ENCODE measurements around the gene TCF4. TPM values are rescaled to one million over a fixed set of nuclear protein-coding genes. Genes with fewer than 3 reads are reported as not detected.

TCF4 gene
- total RNA-seq, 4 donors from 2014 or later = 30.3 to 51.1 (median 40.1) TPM

- Histone ChIP-seq H3K9me3 (no peaks in the 10 kb centered on the region), H3K4me1 (peaks cover 0 to 4% (median 0%) of the 10 kb centered on the region in 4 donors), H3K36me3 (no peaks in the 10 kb centered on the region), H3K27ac (no peak overlapping the region), H3K27me3 (no peaks in the 10 kb centered on the region), H3K4me3 (no peak overlapping the region)
- in situ Hi-C loops (cut with MboI; ENCODE audit: low pct_ligation_motif_present in 1 of 4, low pct_unique_long_range_greater_than_20kb in 1 of 4, low sequenced_read_pairs in 3 of 4) = no loop called here
- no peak for DNase-seq
- TF ChIP-seq POLR2A (IDR thresholded peaks at IDR 0.05) (no peak), CTCF (IDR thresholded peaks at IDR 0.05) (no peak), POLR2AphosphoS5 (IDR thresholded peaks at IDR 0.05) (no peak), EP300 (IDR thresholded peaks at IDR 0.05; ENCODE audit: low read depth) (no peak)
- intact Hi-C loops (cut with DNase I; ENCODE audit: low total_unique reads) = no loop called here
These were observed 48.8 kb downstream of the TCF4 start for GRCh38 chr18:55539240-55539639.

GRCh38 chr18:55534996-55535395 lies 53.0 kb downstream of the TCF4 start:
- no peaks in the 10 kb centered on the region for H3K9me3 ChIP-seq
- in situ Hi-C loops (cut with MboI; ENCODE audit: low pct_ligation_motif_present in 1 of 4, low pct_unique_long_range_greater_than_20kb in 1 of 4, low sequenced_read_pairs in 3 of 4) = no loop called here
- no peaks in the 10 kb centered on the region for H3K36me3 ChIP-seq
- TF ChIP-seq CTCF (IDR thresholded peaks at IDR 0.05) (no peak), POLR2AphosphoS5 (IDR thresholded peaks at IDR 0.05) (no peak), POLR2A (IDR thresholded peaks at IDR 0.05) (no peak), EP300 (IDR thresholded peaks at IDR 0.05; ENCODE audit: low read depth) (no peak)
- no peak overlapping the region for H3K27ac ChIP-seq
- WGBS, 2 donors (ENCODE audit: low coverage in 1 of 2) = 60 to 65% methylated on average over 4 of the region's 4 CpGs
- no peak overlapping the region for H3K4me3 ChIP-seq
- intact Hi-C loops (cut with DNase I; ENCODE audit: low total_unique reads) = no loop called here
- no peak for DNase-seq
- H3K4me1 ChIP-seq = peaks cover 0 to 4% (median 0%) of the 10 kb centered on the region in 4 donors
- no peaks in the 10 kb centered on the region for H3K27me3 ChIP-seq

- H3K27ac ChIP-seq = no peak overlapping the region
- peaks cover 0 to 4% (median 0%) of the 10 kb centered on the region in 4 donors for H3K4me1 ChIP-seq
- intact Hi-C loops (cut with DNase I; ENCODE audit: low total_unique reads) (no loop called here), in situ Hi-C loops (cut with MboI; ENCODE audit: low pct_ligation_motif_present in 1 of 4, low pct_unique_long_range_greater_than_20kb in 1 of 4, low sequenced_read_pairs in 3 of 4) (no loop called here)
- WGBS, 2 donors (ENCODE audit: low coverage in 1 of 2) = 41 to 54% methylated on average over 3 of the region's 3 CpGs
- no peak overlapping the region for H3K4me3 ChIP-seq
- TF ChIP-seq POLR2A (IDR thresholded peaks at IDR 0.05) = no peak
- H3K9me3 ChIP-seq = no peaks in the 10 kb centered on the region
- H3K27me3 ChIP-seq = no peaks in the 10 kb centered on the region
- no peak for DNase-seq
- no peaks in the 10 kb centered on the region for H3K36me3 ChIP-seq
These were observed 53.4 kb downstream of the TCF4 start for GRCh38 chr18:55534547-55534946.

GRCh38 chr18:55530166-55530565 lies 57.8 kb downstream of the TCF4 start:
- no peak for TF ChIP-seq EP300 (IDR thresholded peaks at IDR 0.05; ENCODE audit: low read depth)
- no peak for TF ChIP-seq CTCF (IDR thresholded peaks at IDR 0.05)
- no peak for TF ChIP-seq POLR2AphosphoS5 (IDR thresholded peaks at IDR 0.05)
- no peak for TF ChIP-seq POLR2A (IDR thresholded peaks at IDR 0.05)
- DNase-seq = no peak
- no peaks in the 10 kb centered on the region for H3K36me3 ChIP-seq
- intact Hi-C loops (cut with DNase I; ENCODE audit: low total_unique reads) (no loop called here), in situ Hi-C loops (cut with MboI; ENCODE audit: low pct_ligation_motif_present in 1 of 4, low pct_unique_long_range_greater_than_20kb in 1 of 4, low sequenced_read_pairs in 3 of 4) (no loop called here)
- H3K27ac ChIP-seq = no peak overlapping the region
- WGBS, 2 donors (ENCODE audit: low coverage in 1 of 2) = 79 to 92% methylated on average over 5 of the region's 5 CpGs
- H3K4me3 ChIP-seq = no peak overlapping the region
- H3K27me3 ChIP-seq = no peaks in the 10 kb centered on the region
- peaks cover 0 to 2% (median 0%) of the 10 kb centered on the region in 4 donors for H3K4me1 ChIP-seq
- H3K9me3 ChIP-seq = no peaks in the 10 kb centered on the region

GRCh38 chr18:55529581-55529980 lies 58.4 kb downstream of the TCF4 start:
- 66 to 75% methylated on average over 3 to 4 of the region's 4 CpGs for WGBS, 2 donors (ENCODE audit: low coverage in 1 of 2)
- TF ChIP-seq EP300 (IDR thresholded peaks at IDR 0.05; ENCODE audit: low read depth) (no peak), CTCF (IDR thresholded peaks at IDR 0.05) (no peak), POLR2AphosphoS5 (IDR thresholded peaks at IDR 0.05) (no peak), POLR2A (IDR thresholded peaks at IDR 0.05) (no peak)

More at GRCh38 chr18:55529581-55529980, 58.4 kb downstream of the TCF4 start:
- Histone ChIP-seq H3K27ac (no peak overlapping the region), H3K27me3 (no peaks in the 10 kb centered on the region), H3K9me3 (no peaks in the 10 kb centered on the region), H3K4me1 (no peaks in the 10 kb centered on the region), H3K36me3 (no peaks in the 10 kb centered on the region), H3K4me3 (no peak overlapping the region)
- no peak for DNase-seq
- in situ Hi-C loops (cut with MboI; ENCODE audit: low pct_ligation_motif_present in 1 of 4, low pct_unique_long_range_greater_than_20kb in 1 of 4, low sequenced_read_pairs in 3 of 4) = no loop called here
- intact Hi-C loops (cut with DNase I; ENCODE audit: low total_unique reads) = no loop called here
